HG02884 (cell line): ENCODE measurements around the gene KDM3A.

Source experiments
- ATAC-seq: cut with Tn5 transposase; IDR thresholded peaks from one replicate; pipeline ENCODE4 v1.9.1; 2021; ENCODE audit warnings: mild to moderate bottlenecking, moderate library complexity; ENCODE audit not compliant: unreplicated experiment

KDM3A gene

DNA sequence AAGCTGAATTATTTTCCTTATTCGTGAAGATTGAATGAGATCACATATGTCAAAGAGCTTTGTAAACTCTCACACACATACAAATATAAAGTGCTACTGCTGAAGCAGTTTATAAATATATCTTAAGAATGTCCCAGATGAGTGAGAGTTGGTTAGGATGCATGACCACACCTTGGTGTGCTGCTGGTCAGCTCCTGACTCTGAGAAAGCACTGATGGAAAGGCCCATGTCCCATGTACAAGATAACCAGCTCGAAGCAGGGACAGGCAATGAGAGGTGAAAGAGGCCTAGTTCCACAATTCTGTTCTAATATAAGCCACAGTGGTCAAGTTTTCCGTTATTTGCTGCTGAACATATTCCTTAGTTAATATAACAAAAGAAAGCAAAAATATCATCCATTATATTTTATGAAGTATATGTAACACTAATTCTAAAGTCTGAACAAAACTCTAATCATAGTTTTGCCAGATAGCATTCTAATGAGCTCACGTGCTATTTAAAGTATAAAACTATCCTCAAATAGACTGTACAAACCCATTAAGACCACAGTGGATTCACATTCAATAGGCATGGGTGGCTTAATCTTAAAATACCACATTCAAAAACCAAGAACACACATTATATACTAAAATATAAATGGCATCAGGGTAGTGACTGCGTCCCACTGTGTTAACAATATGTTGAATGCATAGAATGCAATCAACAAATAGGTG, 72.9 kb downstream of the KDM3A start:
- ATAC-seq, result no peak

DNA sequence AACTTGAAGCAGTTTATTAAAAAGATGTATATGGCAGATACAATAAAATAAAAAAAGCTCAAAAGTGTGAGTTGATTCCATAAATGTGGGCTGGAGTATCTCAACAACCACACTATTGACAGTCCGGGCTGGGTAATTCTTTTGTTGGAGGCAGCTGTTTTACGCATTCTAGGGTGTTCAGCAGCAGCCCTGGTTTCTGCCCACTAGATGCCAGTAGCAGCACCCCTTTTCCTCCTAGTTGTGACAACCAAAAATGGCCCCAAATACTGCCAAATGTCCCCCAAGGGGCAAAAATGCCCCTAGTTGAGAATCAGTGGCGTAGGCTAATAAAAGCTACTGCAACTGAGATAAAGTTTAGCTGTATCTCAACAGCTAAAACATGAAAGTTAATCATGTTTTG, 77.3 kb downstream of the KDM3A start:
- no peak for ATAC-seq

DNA sequence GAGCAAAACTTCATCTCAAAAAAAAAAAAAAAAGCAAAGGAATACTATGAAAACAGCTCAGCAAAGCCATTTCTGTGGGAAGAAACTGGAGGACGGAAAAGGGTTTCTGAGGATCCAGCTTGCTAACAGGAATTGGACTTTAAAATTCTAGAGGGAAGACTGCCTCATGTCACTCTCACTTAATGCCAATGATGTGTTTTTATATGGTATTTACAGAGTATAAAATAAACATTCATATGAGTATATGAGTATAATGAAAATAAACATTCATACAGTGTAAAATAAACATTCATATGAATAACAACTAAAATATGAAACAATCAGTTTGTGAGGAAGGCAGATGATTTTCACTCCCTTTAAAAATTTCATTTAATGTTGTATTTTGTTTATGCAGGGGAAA, 78.2 kb downstream of the KDM3A start:
- ATAC-seq, result no peak

DNA sequence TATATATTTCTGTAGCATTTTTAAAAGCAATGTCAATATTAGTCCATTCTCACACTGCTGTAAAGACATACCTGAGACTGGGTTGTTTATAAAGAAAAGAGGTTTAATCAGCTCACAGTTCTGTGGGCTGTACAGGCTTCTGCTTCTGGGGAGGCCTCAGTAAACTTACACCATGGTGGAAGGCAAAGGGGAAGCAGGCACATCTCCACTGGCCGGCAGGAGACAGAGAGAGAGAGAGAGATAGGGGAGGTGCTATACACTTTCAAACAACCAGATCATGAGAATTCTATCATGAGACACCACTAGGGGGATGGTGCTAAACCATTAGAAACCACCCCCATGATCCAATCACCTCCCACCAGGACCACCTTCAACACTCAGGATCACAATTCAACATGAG, 79.0 kb downstream of the KDM3A start:
- ATAC-seq, result no peak

DNA sequence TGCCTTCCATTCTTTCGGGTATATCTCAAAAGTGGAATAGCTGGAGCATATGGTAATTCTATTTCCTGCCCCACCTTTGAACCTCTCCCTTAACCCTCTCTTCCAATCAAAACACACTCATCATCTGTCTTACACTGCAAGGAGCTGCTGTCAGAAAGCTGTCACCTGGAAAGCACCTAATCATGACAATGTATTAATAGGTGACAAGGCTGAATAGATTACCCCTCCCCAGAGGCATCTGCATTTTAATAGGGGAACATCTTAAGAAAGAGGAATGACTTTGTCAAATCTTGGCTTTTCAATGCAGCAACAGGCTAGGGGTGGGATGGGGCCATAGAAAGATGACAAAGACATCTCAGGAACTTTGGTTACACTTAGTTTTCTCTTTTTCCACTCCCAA, 80.8 kb downstream of the KDM3A start:
- no peak for ATAC-seq

DNA sequence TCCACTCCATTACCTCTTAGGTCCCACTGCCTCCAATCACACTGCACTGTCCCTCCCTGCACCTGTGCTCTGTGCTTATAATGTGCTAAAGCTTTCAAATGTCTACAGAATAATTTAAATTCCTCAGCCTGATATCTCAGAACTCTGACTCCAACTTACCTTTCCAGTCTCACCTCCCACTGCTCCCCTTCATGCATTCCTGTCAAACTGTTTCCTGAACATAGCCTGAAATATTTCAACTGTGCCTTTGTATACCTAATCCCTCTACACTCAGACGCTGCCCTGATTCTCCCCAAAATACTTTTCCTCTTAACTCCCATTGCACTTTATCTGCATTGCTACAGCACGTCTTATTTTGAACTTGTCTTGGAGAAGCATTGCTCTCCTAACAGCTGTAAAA, 81.5 kb downstream of the KDM3A start:
- no peak for ATAC-seq

DNA sequence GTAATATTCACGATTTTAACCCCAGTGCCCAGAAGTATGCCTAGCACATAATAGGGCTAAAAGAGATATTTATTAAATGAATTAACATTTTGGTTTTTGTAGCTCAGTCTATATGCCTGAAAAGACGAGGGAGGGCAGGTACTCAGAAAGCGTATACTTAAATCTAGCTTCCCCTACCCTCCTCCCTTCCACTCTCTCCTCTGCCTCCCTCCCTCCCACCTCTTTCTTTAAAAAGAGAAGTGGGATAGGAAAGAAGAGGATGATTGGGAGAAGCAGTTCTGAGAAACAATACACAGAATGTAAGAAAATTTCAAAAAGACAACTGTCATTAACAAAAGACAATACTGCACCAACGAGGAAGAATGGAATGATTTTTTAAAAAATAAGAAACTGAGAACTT, 82.3 kb downstream of the KDM3A start:
- no peak for ATAC-seq

DNA sequence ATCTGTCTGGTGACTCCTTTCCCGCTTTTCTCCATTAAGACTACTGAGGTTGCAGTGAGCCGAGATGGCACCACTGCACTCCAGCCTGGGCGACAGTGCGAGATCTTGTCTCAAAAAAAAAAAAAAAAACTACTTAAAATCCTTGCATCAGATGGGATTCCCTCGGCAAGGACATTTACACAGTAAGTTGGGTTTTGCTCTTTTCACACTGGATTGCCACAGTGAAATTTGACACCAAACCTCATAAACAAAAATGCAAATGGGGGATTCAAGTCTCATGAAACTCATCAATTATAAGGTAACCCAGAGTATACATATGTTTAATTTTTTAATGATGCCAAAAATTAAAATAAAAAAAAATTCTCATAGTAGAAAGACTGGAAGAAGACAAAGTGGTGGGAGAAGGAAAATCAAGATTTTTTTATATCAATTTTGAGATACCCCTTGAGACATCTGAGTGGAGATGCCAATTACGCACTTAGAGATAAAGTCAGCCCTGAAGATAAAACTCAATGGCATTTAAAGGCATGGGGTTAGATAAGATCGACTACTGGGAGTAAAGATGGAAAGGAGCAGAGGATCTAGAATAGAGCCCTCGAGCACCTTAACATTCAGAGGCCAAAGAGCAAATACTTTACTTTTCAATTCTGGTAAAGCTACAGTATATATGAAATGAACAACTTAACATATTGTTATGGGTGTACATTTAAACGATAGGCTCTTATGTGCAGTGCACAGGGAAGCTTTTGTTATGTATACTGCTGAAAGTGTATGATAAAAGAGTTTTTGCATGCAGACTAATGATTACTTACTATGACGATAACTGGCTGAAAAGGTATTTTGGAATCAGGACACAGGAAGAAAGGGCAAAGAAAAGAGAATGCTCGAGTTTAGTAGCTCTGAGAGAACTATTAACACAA, 84.5 kb downstream of the KDM3A start:
- no peak for ATAC-seq

DNA sequence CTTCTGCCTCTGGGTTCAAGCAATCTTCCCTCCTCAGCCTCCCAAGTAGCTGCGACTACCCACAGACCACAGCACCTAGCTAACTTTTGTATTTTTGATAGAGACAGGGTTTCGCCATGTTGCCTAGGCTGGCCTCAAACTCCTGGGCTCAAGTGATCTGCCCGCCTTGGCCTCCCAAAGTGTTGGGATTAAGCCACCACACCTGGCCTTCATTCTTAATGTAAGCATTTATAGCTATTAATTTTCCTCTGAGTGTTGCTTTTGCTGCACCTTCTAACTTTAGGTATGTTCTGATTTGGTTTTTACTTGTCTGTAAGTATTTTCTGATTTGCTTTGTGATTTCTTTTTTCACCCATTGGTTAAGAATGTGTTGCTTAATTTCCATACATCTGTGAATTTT, 92.4 kb downstream of the KDM3A start:
- no peak for ATAC-seq

DNA sequence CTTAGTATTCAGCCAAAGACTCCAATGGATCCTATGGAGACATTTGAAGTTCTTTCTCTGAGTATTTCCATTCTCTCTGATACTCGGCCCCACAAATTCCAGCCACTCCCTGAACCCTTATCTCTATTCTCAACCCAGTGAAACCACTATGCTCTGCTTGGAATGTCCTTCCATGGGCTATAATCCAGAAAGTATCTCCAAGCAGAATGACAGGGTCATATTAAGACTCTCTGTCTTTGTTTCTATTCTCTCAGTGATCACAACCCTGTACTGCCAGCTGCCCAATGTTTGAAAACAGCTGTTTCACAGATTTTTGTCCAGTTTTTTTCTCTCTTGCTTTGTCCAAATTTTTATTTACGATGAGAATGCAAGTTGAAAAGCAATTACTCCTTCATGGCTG, 100.2 kb downstream of the KDM3A start:
- no peak for ATAC-seq
